Colonic mucosa (tissue), 4 donors: Measurements from ENCODE around the gene ECT2L. TPM values are rescaled to one million over a fixed set of nuclear protein-coding genes. Genes with fewer than 3 reads are reported as not detected.

Experiments used
- DNase-seq: peaks from one replicate; pipeline ENCODE4 v3.0.0-alpha.2; 2020
- H3K27ac ChIP-seq: fragments of 200-600 bp; one replicate; pipeline ENCODE4 v1.8.0; 2021
- H3K27me3 ChIP-seq: fragments of 200-600 bp; one replicate; pipeline ENCODE4 v1.8.0; 2021
- H3K36me3 ChIP-seq: fragments of 200-600 bp; one replicate; pipeline ENCODE4 v1.8.0; 2021
- H3K4me1 ChIP-seq: fragments of 200-600 bp; one replicate; pipeline ENCODE4 v1.8.0; 2021; ENCODE audit warnings: mild to moderate bottlenecking
- H3K4me3 ChIP-seq: fragments of 200-600 bp; one replicate; pipeline ENCODE4 v1.8.0; 2021
- H3K9ac ChIP-seq, 2 donors: one replicate each; pipeline ENCODE4 v1.7.0; 2013; ENCODE audit warnings: control low read depth in 2 of 2, low read depth in 2 of 2, low read length in 2 of 2
- H3K9me3 ChIP-seq: fragments of 200-600 bp; one replicate; pipeline ENCODE4 v1.8.0; 2021
- CTCF ChIP-seq: fragments of 200-600 bp; IDR thresholded peaks from one replicate; pipeline ENCODE4 v1.8.0; 2022; ENCODE audit warnings: antibody characterized with exemption, mild to moderate bottlenecking
- intact Hi-C: fragments of 100-400 bp; cut with DNase I; formaldehyde crosslinking; loops from one replicate; pipeline ENCODE4 v1.14.1; 2022
- total RNA-seq, 2 donors: library from RNA; stranded (reverse); fragmentation: NEBNext Ultra II Directional in 1 of 2; extraction: Animal tissue kit (Norgen Biotek cat#: 25700) in 1 of 2; gene quantifications; one replicate each; pipeline ENCODE4 v1.2.1, GENCODE V29; 2021
- donor health status: healthy.
- donor health status: DM: no; HTN: no; CAD: no.
- donor health status: DM: no; HTN: no; CAD: no.

Gene ECT2L
- total RNA-seq, 2 donors from 2014 or later, result not detected

- no peak overlapping the region for H3K9ac ChIP-seq
- H3K4me1 ChIP-seq, result no peaks in the 10 kb centered on the region
- no peaks in the 10 kb centered on the region for H3K9me3 ChIP-seq
- no peak overlapping the region for H3K27ac ChIP-seq
- H3K4me3 ChIP-seq, result no peak overlapping the region
- H3K36me3 ChIP-seq, result no peaks in the 10 kb centered on the region
- TF ChIP-seq CTCF, result no peak
- intact Hi-C loops, result no loop called here
- no peak for DNase-seq
- H3K27me3 ChIP-seq, result no peaks in the 10 kb centered on the region
Observed at GRCh38 chr6:138873191-138873590, 77.3 kb downstream of the ECT2L start.

- intact Hi-C loops, result no loop called here
- H3K36me3 ChIP-seq, result no peaks in the 10 kb centered on the region
- H3K27ac ChIP-seq, result no peak overlapping the region
- no peaks in the 10 kb centered on the region for H3K4me1 ChIP-seq
- TF ChIP-seq CTCF, result no peak
- H3K9ac ChIP-seq, result no peak overlapping the region
- H3K9me3 ChIP-seq, result no peaks in the 10 kb centered on the region
- no peak overlapping the region for H3K4me3 ChIP-seq
- no peaks in the 10 kb centered on the region for H3K27me3 ChIP-seq
- DNase-seq, result no peak
Observed at GRCh38 chr6:138882369-138883017, 86.6 kb downstream of the ECT2L start.

- Histone ChIP-seq H3K9ac (no peak overlapping the region), H3K36me3 (no peaks in the 10 kb centered on the region), H3K27ac (no peak overlapping the region), H3K4me1 (no peaks in the 10 kb centered on the region), H3K4me3 (no peak overlapping the region), H3K9me3 (no peaks in the 10 kb centered on the region), H3K27me3 (no peaks in the 10 kb centered on the region)
- no peak for DNase-seq
- no peak for TF ChIP-seq CTCF
- intact Hi-C loops, result no loop called here
Observed at GRCh38 chr6:138885156-138885819, 89.4 kb downstream of the ECT2L start.

GRCh38 chr6:138891255-138891986 is 95.5 kb downstream of the ECT2L start:
- H3K4me3 ChIP-seq, result no peak overlapping the region
- intact Hi-C loops, result no loop called here
- TF ChIP-seq CTCF, result no peak
- no peaks in the 10 kb centered on the region for H3K9me3 ChIP-seq
- no peak overlapping the region for H3K9ac ChIP-seq
- H3K27ac ChIP-seq, result no peak overlapping the region
- no peaks in the 10 kb centered on the region for H3K27me3 ChIP-seq
- DNase-seq, result no peak
- H3K36me3 ChIP-seq, result no peaks in the 10 kb centered on the region
- no peaks in the 10 kb centered on the region for H3K4me1 ChIP-seq

- Histone ChIP-seq H3K36me3 (no peaks in the 10 kb centered on the region), H3K9ac (no peak overlapping the region), H3K4me1 (no peaks in the 10 kb centered on the region), H3K4me3 (no peak overlapping the region), H3K27ac (no peak overlapping the region), H3K27me3 (no peaks in the 10 kb centered on the region), H3K9me3 (no peaks in the 10 kb centered on the region)
- TF ChIP-seq CTCF, result no peak
- intact Hi-C loops, result no loop called here
- DNase-seq, result no peak
Observed at GRCh38 chr6:138896104-138896756, 100.3 kb downstream of the ECT2L start.
